Stomach (tissue), 4 donors: Measurements from ENCODE around the gene ARL13B.

ENCODE experiments used
- CTCF ChIP-seq, 7 experiments: fragments of 450-650 bp in 4 of 7; fragments of 200-600 bp in 3 of 7; sonication (generic) in 3 of 7; IDR thresholded peaks; one replicate each; pipeline ENCODE4 v1.5.1; 2016 to 2019; ENCODE audit warnings: antibody characterized with exemption in 7 of 7, control low read depth in 2 of 7, mild to moderate bottlenecking in 1 of 7
- EP300 ChIP-seq: sonication (generic); formaldehyde crosslinking; IDR thresholded peaks from one replicate; pipeline ENCODE4 v1.6.1; 2017; ENCODE audit warnings: antibody characterized with exemption
- POLR2A ChIP-seq, 4 donors: fragments of 450-650 bp; IDR thresholded peaks; one replicate each; pipeline ENCODE4 v1.6.1; 2016; ENCODE audit warnings: antibody characterized with exemption in 4 of 4, control low read depth in 2 of 4, mild to moderate bottlenecking in 1 of 4, moderate library complexity in 1 of 4
- POLR2AphosphoS5 ChIP-seq, 3 donors: sonication (generic); formaldehyde crosslinking; IDR thresholded peaks; one replicate each; pipeline ENCODE4 v1.6.1; 2016; ENCODE audit warnings: antibody characterized with exemption in 3 of 3

- TF ChIP-seq CTCF (IDR thresholded peaks at IDR 0.05) (no peak), EP300 (no peak), POLR2A (IDR thresholded peaks at IDR 0.05) (no peak), POLR2AphosphoS5 (IDR thresholded peaks at IDR 0.05) (no peak)
Observed at GRCh38 chr3:94092086-94092485, 112.1 kb downstream of the ARL13B start.
